ENCODE measurements around the gene CIT. TPM values are rescaled to one million over a fixed set of nuclear protein-coding genes. Genes with fewer than 3 reads are reported as not detected.
"Not testable (repeated sequence)": the region's sequence is repeated elsewhere in the genome, so short reads cannot be mapped to it uniquely, and the experiment has no call there.

The CIT gene
- total RNA-seq, 1 donor from 2014 or later = 9.6 TPM

GRCh38 chr12:119740830-119741229 is 136.3 kb downstream of the CIT start:
- DNase-seq (ENCODE audit: low read depth in 2 of 2) = no peak

- DNase-seq (ENCODE audit: low read depth in 2 of 2) = no peak
Measured at GRCh38 chr12:119735079-119735478, 142.0 kb downstream of the CIT start.

- no peak for DNase-seq (ENCODE audit: low read depth in 2 of 2)
Measured at GRCh38 chr12:119730381-119730780, 146.7 kb downstream of the CIT start.

GRCh38 chr12:119729871-119730270 is 147.2 kb downstream of the CIT start:
- no peak for DNase-seq (ENCODE audit: low read depth in 2 of 2)

GRCh38 chr12:119728444-119728745 is 148.7 kb downstream of the CIT start:
- DNase-seq (ENCODE audit: low read depth in 2 of 2) = no peak

- peak; percentile 18 to 28 for DNase-seq (ENCODE audit: low read depth in 2 of 2)
Measured at GRCh38 chr12:119727600-119728443, 149.3 kb downstream of the CIT start.

- no peak for DNase-seq (ENCODE audit: low read depth in 2 of 2)
Measured at GRCh38 chr12:119725523-119725922, 151.6 kb downstream of the CIT start.

GRCh38 chr12:119721306-119721705 is 155.8 kb downstream of the CIT start:
- no peak for DNase-seq (ENCODE audit: low read depth in 2 of 2)

- no peak for DNase-seq (ENCODE audit: low read depth in 2 of 2)
Measured at GRCh38 chr12:119720349-119720748, 156.8 kb downstream of the CIT start.

- DNase-seq (ENCODE audit: low read depth in 2 of 2) = no peak
Measured at GRCh38 chr12:119718141-119718540, 159.0 kb downstream of the CIT start.

- peak in 1 of 2 donors; percentile 33 for DNase-seq (ENCODE audit: low read depth in 2 of 2)
Measured at GRCh38 chr12:119715268-119715620, 161.9 kb downstream of the CIT start.

- no peak for DNase-seq (ENCODE audit: low read depth in 2 of 2)
Measured at GRCh38 chr12:119714614-119715267, 162.4 kb downstream of the CIT start.

- DNase-seq (ENCODE audit: low read depth in 2 of 2) = no peak
Measured at GRCh38 chr12:119713551-119714031, 163.5 kb downstream of the CIT start.

- no peak for DNase-seq (ENCODE audit: low read depth in 2 of 2)
Measured at GRCh38 chr12:119712721-119713120, 164.4 kb downstream of the CIT start.

- DNase-seq (ENCODE audit: low read depth in 2 of 2) = no peak
Measured at GRCh38 chr12:119711693-119712092, 165.4 kb downstream of the CIT start.

GRCh38 chr12:119710965-119711551 is 166.1 kb downstream of the CIT start:
- no peak for DNase-seq (ENCODE audit: low read depth in 2 of 2)

- DNase-seq (ENCODE audit: low read depth in 2 of 2) = no peak
Measured at GRCh38 chr12:119710374-119710964, 166.7 kb downstream of the CIT start.

- not testable (repeated sequence) for DNase-seq (ENCODE audit: low read depth in 2 of 2)
Measured at GRCh38 chr12:119706427-119706826, 170.7 kb downstream of the CIT start.

GRCh38 chr12:119705182-119705581 is 171.9 kb downstream of the CIT start:
- DNase-seq (ENCODE audit: low read depth in 2 of 2) = no peak

GRCh38 chr12:119704065-119704747 is 172.9 kb downstream of the CIT start:
- peak; percentile 52 to 71 for DNase-seq (ENCODE audit: low read depth in 2 of 2)

- DNase-seq (ENCODE audit: low read depth in 2 of 2) = no peak
Measured at GRCh38 chr12:119700078-119700477, 177.0 kb downstream of the CIT start.
